Measurements from ENCODE around the gene USP33. TPM values are rescaled to one million over a fixed set of nuclear protein-coding genes. Genes with fewer than 3 reads are reported as not detected.
"Not testable (repeated sequence)": the region's sequence is repeated elsewhere in the genome, so short reads cannot be mapped to it uniquely, and the experiment has no call there.

USP33 gene
- total RNA-seq, 1 donor from 2014 or later, result 53.1 TPM

- Mint-ChIP-seq H3K27me3 (ENCODE audit: insufficient read depth) (no peaks in the 10 kb centered on the region), H3K4me1 (ENCODE audit: low read depth) (peaks cover 12% of the 10 kb centered on the region), H3K4me3 (no peak overlapping the region), H3K27ac (no peak overlapping the region), H3K9me3 (peaks cover 11% of the 10 kb centered on the region), H3K36me3 (ENCODE audit: low read depth) (peaks cover 19% of the 10 kb centered on the region)
- intact Hi-C loops (cut with micrococcal nuclease), result no loop called here
- no peak for DNase-seq (ENCODE audit: low spot score)
These were observed 104.1 kb downstream of the USP33 start for GRCh38 chr1:77655431-77655974.

GRCh38 chr1:77652970-77653516 is 106.6 kb downstream of the USP33 start:
- Mint-ChIP-seq H3K9me3 (peaks cover 31% of the 10 kb centered on the region), H3K4me1 (ENCODE audit: low read depth) (peaks cover 12% of the 10 kb centered on the region), H3K27me3 (ENCODE audit: insufficient read depth) (no peaks in the 10 kb centered on the region), H3K36me3 (ENCODE audit: low read depth) (peaks cover 35% of the 10 kb centered on the region), H3K4me3 (no peak overlapping the region), H3K27ac (no peak overlapping the region)
- DNase-seq (ENCODE audit: low spot score), result no peak
- intact Hi-C loops (cut with micrococcal nuclease), result no loop called here

- peaks cover 35% of the 10 kb centered on the region for H3K36me3 Mint-ChIP-seq (ENCODE audit: low read depth)
- intact Hi-C loops (cut with micrococcal nuclease), result no loop called here
These were observed 107.4 kb downstream of the USP33 start for GRCh38 chr1:77652268-77652667.

GRCh38 chr1:77649127-77649526 is 110.5 kb downstream of the USP33 start:
- DNase-seq (ENCODE audit: low spot score), result no peak
- Mint-ChIP-seq H3K27ac (no peak overlapping the region), H3K4me1 (ENCODE audit: low read depth) (peaks cover 6% of the 10 kb centered on the region), H3K4me3 (no peak overlapping the region), H3K27me3 (ENCODE audit: insufficient read depth) (no peaks in the 10 kb centered on the region), H3K9me3 (peaks cover 34% of the 10 kb centered on the region), H3K36me3 (ENCODE audit: low read depth) (peaks cover 47% of the 10 kb centered on the region)
- intact Hi-C loops (cut with micrococcal nuclease), result no loop called here

More at GRCh38 chr1:77652268-77652667, 107.4 kb downstream of the USP33 start:
- Mint-ChIP-seq H3K27me3 (ENCODE audit: insufficient read depth) (no peaks in the 10 kb centered on the region), H3K9me3 (peaks cover 31% of the 10 kb centered on the region), H3K4me1 (ENCODE audit: low read depth) (peaks cover 12% of the 10 kb centered on the region), H3K27ac (no peak overlapping the region), H3K4me3 (no peak overlapping the region)
- DNase-seq (ENCODE audit: low spot score), result no peak

- H3K27me3 Mint-ChIP-seq (ENCODE audit: insufficient read depth); H3K4me1 Mint-ChIP-seq (ENCODE audit: low read depth); DNase-seq (ENCODE audit: low spot score); H3K4me3 Mint-ChIP-seq; H3K27ac Mint-ChIP-seq; intact Hi-C loops (cut with micrococcal nuclease): not testable (repeated sequence)
- Mint-ChIP-seq H3K36me3 (ENCODE audit: low read depth) (peaks cover 35% of the 10 kb centered on the region), H3K9me3 (peaks cover 31% of the 10 kb centered on the region)
These were observed 113.4 kb downstream of the USP33 start for GRCh38 chr1:77646224-77646623.

Other genes starting within 250 kb of the USP33 start
- gene ZZZ3, start 77.2 kb downstream of the USP33 start, total RNA-seq, result 41.8 and 47.8 TPM in 2 replicates
- gene MIGA1, start 19.8 kb upstream of the USP33 start, total RNA-seq, result 8.0 and 8.6 TPM in 2 replicates
- 0.24 and 0.31 TPM in 2 replicates for gene NEXN, start 128.8 kb upstream of the USP33 start, total RNA-seq
- 268 and 278 TPM in 2 replicates for gene FUBP1, start 219.2 kb upstream of the USP33 start, total RNA-seq
- gene DNAJB4, start 245.1 kb upstream of the USP33 start, total RNA-seq, result 10.2 and 10.3 TPM in 2 replicates